ENCODE data around the gene HYAL4. TPM values are rescaled to one million over a fixed set of nuclear protein-coding genes. Genes with fewer than 3 reads are reported as not detected.

The HYAL4 gene
- total RNA-seq, 1 experiment from 2014 or later, result not detected

GRCh38 chr7:123879628-123880027 is 34.7 kb downstream of the HYAL4 start:
- CTCF ChIA-PET, result no interaction called here
- no peaks in the 10 kb centered on the region for H3K9me3 Mint-ChIP-seq
- no peak overlapping the region for H3K27ac Mint-ChIP-seq
- H3K4me1 Mint-ChIP-seq, result no peaks in the 10 kb centered on the region
- ATAC-seq (no peak), DNase-seq (ENCODE audit: low spot score) (no peak)
- H3K27me3 Mint-ChIP-seq (ENCODE audit: low read depth), result no peaks in the 10 kb centered on the region
- POLR2A ChIA-PET, result no interaction called here
- H3K36me3 Mint-ChIP-seq, result no peaks in the 10 kb centered on the region
- TF ChIP-seq ZNF671 (CRISPR knock-in tag; IDR thresholded peaks at IDR 0.05), result no peak
- TF ChIP-seq, protein P1, sequence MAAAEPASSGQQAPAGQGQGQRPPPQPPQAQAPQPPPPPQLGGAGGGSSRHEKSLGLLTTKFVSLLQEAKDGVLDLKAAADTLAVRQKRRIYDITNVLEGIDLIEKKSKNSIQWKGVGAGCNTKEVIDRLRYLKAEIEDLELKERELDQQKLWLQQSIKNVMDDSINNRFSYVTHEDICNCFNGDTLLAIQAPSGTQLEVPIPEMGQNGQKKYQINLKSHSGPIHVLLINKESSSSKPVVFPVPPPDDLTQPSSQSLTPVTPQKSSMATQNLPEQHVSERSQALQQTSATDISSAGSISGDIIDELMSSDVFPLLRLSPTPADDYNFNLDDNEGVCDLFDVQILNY (CRISPR knock-in tag; IDR thresholded peaks at IDR 0.05), result no peak
- no peak for TF ChIP-seq SMAD3 (CRISPR knock-in tag; IDR thresholded peaks at IDR 0.05; ENCODE audit: borderline replicate concordance)
- TF ChIP-seq ESRRA (CRISPR knock-in tag; IDR thresholded peaks at IDR 0.05; ENCODE audit: borderline replicate concordance), result no peak
- H3K4me3 Mint-ChIP-seq, result no peak overlapping the region

GRCh38 chr7:123881300-123881699 is 36.3 kb downstream of the HYAL4 start:
- ChIA-PET CTCF (no interaction called here), POLR2A (no interaction called here)
- no peaks in the 10 kb centered on the region for H3K27me3 Mint-ChIP-seq (ENCODE audit: low read depth)

More at GRCh38 chr7:123881300-123881699, 36.3 kb downstream of the HYAL4 start:
- H3K4me3 Mint-ChIP-seq, result no peak overlapping the region
- TF ChIP-seq ZNF512 (CRISPR knock-in tag; IDR thresholded peaks at IDR 0.05; ENCODE audit: borderline replicate concordance), result no peak
- TF ChIP-seq GRHL2 (CRISPR knock-in tag; IDR thresholded peaks at IDR 0.05; ENCODE audit: insufficient replicate concordance, severe bottlenecking), result no peak
- TF ChIP-seq KAT7 (CRISPR knock-in tag; IDR thresholded peaks at IDR 0.05; ENCODE audit: borderline replicate concordance), result no peak
- TF ChIP-seq ZNF423 (CRISPR knock-in tag; IDR thresholded peaks at IDR 0.05), result no peak
- TF ChIP-seq, protein P2, sequence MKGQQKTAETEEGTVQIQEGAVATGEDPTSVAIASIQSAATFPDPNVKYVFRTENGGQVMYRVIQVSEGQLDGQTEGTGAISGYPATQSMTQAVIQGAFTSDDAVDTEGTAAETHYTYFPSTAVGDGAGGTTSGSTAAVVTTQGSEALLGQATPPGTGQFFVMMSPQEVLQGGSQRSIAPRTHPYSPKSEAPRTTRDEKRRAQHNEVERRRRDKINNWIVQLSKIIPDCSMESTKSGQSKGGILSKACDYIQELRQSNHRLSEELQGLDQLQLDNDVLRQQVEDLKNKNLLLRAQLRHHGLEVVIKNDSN (CRISPR knock-in tag; IDR thresholded peaks at IDR 0.05), result no peak
- TF ChIP-seq TEAD4 (CRISPR knock-in tag; IDR thresholded peaks at IDR 0.05), result no peak
- no peak for TF ChIP-seq ATF3 (CRISPR knock-in tag; conservative IDR thresholded peaks at IDR 0.05)
- no peak for TF ChIP-seq ZNF263 (CRISPR knock-in tag; IDR thresholded peaks at IDR 0.05; ENCODE audit: low read depth)
- TF ChIP-seq, protein P3, sequence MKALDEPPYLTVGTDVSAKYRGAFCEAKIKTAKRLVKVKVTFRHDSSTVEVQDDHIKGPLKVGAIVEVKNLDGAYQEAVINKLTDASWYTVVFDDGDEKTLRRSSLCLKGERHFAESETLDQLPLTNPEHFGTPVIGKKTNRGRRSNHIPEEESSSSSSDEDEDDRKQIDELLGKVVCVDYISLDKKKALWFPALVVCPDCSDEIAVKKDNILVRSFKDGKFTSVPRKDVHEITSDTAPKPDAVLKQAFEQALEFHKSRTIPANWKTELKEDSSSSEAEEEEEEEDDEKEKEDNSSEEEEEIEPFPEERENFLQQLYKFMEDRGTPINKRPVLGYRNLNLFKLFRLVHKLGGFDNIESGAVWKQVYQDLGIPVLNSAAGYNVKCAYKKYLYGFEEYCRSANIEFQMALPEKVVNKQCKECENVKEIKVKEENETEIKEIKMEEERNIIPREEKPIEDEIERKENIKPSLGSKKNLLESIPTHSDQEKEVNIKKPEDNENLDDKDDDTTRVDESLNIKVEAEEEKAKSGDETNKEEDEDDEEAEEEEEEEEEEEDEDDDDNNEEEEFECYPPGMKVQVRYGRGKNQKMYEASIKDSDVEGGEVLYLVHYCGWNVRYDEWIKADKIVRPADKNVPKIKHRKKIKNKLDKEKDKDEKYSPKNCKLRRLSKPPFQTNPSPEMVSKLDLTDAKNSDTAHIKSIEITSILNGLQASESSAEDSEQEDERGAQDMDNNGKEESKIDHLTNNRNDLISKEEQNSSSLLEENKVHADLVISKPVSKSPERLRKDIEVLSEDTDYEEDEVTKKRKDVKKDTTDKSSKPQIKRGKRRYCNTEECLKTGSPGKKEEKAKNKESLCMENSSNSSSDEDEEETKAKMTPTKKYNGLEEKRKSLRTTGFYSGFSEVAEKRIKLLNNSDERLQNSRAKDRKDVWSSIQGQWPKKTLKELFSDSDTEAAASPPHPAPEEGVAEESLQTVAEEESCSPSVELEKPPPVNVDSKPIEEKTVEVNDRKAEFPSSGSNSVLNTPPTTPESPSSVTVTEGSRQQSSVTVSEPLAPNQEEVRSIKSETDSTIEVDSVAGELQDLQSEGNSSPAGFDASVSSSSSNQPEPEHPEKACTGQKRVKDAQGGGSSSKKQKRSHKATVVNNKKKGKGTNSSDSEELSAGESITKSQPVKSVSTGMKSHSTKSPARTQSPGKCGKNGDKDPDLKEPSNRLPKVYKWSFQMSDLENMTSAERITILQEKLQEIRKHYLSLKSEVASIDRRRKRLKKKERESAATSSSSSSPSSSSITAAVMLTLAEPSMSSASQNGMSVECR (CRISPR knock-in tag; IDR thresholded peaks at IDR 0.05; ENCODE audit: borderline replicate concordance), result no peak
- TF ChIP-seq TCF7 (CRISPR knock-in tag; IDR thresholded peaks at IDR 0.05; ENCODE audit: low read depth), result no peak
- TF ChIP-seq, protein P4, sequence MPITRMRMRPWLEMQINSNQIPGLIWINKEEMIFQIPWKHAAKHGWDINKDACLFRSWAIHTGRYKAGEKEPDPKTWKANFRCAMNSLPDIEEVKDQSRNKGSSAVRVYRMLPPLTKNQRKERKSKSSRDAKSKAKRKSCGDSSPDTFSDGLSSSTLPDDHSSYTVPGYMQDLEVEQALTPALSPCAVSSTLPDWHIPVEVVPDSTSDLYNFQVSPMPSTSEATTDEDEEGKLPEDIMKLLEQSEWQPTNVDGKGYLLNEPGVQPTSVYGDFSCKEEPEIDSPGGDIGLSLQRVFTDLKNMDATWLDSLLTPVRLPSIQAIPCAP (CRISPR knock-in tag; IDR thresholded peaks at IDR 0.05), result no peak
- no peak for TF ChIP-seq ETV6 (CRISPR knock-in tag; IDR thresholded peaks at IDR 0.05)
- TF ChIP-seq HMGA2 (CRISPR knock-in tag; IDR thresholded peaks at IDR 0.05), result no peak
- no peak for TF ChIP-seq ZNF532 (CRISPR knock-in tag; IDR thresholded peaks at IDR 0.05; ENCODE audit: borderline replicate concordance)
- ATAC-seq (no peak), DNase-seq (ENCODE audit: low spot score) (no peak)
- peaks cover 6% of the 10 kb centered on the region for H3K9me3 Mint-ChIP-seq
- no peak overlapping the region for H3K27ac Mint-ChIP-seq
- no peaks in the 10 kb centered on the region for H3K4me1 Mint-ChIP-seq
- H3K36me3 Mint-ChIP-seq, result peaks cover 1% of the 10 kb centered on the region; the same call in 1 of the 2 replicates

Data from WTC11 (cell line).